ENCODE results near the gene NCOA3. TPM values are rescaled to one million over a fixed set of nuclear protein-coding genes. Genes with fewer than 3 reads are reported as not detected.
A peak's percentile ranks its signal among the peaks of the same experiment; 100 is the strongest.
"Not testable (repeated sequence)": the region's sequence is repeated elsewhere in the genome, so short reads cannot be mapped to it uniquely, and the experiment has no call there.

NCOA3 gene
- total and polyA plus RNA-seq, 10 of the 15 experiments (the other 5 are each of a cell fraction or from before 2014, with no cell fraction given) = 16.9 to 96.2 (median 73.6) TPM

DNA sequence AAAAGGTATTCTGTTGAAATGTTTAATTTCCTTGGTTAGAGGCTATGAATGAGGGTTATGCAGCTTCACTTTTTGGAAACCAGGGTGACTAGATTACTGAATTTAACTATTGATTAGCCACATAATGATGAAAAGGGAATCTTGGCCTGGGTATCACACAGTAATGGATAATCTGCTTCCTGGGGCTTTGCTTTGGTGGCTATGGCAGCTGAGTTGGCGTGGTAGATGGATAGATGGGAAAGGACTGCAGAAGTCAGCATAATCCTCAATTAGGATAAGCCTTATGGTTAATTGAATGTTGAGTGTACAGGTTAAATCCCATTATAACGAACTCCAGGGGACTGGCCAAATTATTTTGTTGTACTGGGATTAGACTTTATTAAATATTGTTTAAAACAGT, 5.2 kb downstream of the NCOA3 start (continued):
- TF ChIP-seq IRF5 (IDR thresholded peaks at IDR 0.05; ENCODE audit: borderline replicate concordance) (no peak), FOXM1 (IDR thresholded peaks at IDR 0.05; ENCODE audit: low read depth, low read length) (no peak), RAD51 (IDR thresholded peaks at IDR 0.05) (no peak)

DNA sequence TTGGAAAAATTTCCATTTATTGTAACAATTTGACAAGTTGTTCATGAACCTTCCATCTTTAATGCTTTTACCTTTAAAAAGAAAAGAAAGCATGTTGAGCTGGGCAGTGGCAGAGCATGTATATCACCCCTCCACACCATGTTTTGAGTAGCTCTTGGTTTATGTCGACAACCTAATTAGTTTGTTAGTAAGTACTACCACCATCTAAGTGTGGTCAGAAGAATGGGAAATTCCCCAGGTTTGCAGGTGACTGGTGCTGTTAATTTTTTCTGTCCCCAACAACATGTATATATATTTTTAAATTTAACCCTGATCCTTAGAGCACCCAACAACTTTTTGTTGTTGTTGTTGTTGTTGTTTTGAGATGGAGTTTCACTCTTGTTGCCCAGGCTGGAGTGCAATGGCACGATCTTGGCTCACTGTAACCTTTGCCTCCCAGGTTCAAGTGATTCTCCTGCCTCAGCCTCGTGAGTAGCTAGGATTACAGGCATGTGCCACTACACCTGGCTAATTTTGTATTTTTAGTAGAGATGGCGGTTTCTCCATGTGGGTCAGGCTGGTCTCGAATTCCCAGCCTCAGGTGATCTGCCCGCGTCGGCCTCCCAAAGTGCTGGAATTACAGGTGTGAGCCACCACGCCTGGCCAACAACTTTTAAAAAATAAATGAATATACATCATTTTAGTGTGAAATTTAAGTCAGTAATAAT, 5.7 kb downstream of the NCOA3 start:
- Histone ChIP-seq H3K9ac (ENCODE audit: control insufficient read depth, insufficient read depth, low read length) (peak overlapping the region; percentile 60), H3K79me2 (ENCODE audit: control insufficient read depth, insufficient read depth, low read length) (peaks cover 98% of the 10 kb centered on the region), H3K4me1 (ENCODE audit: control insufficient read depth, insufficient read depth, low read length) (peaks cover 26% of the 10 kb centered on the region), H3K4me2 (ENCODE audit: control insufficient read depth, insufficient read depth) (peak overlapping the region; percentile 61), H3K4me3 (peak overlapping the region; percentile 75), H3K27ac (ENCODE audit: control insufficient read depth, insufficient read depth) (peak overlapping the region; percentile 68)
- H4K20me1 ChIP-seq (ENCODE audit: control insufficient read depth, insufficient read depth); H2AFZ ChIP-seq (ENCODE audit: control insufficient read depth, low read depth, low read length); H3K36me3 ChIP-seq (ENCODE audit: control insufficient read depth in 2 of 2, insufficient read depth in 2 of 2, low read length in 1 of 2); H3K27me3 ChIP-seq (replicated peaks in 1 of 2; ENCODE audit: control insufficient read depth in 2 of 2, insufficient read depth in 2 of 2, low read length in 1 of 2); intact Hi-C loops (cut with micrococcal nuclease; ENCODE audit: unreplicated experiment); DNase-seq (ENCODE audit: low read depth, low spot score); in situ Hi-C loops (cut with MboI); BruUV-seq (replicated peaks); FAIRE-seq; H3K9me3 ChIP-seq (replicated peaks; ENCODE audit: control insufficient read depth, insufficient read depth, low read length): not testable (repeated sequence)
- RAD21 ChIA-PET (ENCODE audit: unreplicated experiment) = interaction anchor here (0.9 to 4.9 kb wide), 17 partner anchors 14 to 116 kb away, joined by 3 to 66 read pairs (median 4); no protein-coding TSS in a partner anchor
- CTCF ChIA-PET = interaction anchor here (0.6 to 3.0 kb wide), 7 partner anchors 8 to 234 kb away, joined by 3 to 13 read pairs (median 5); no protein-coding TSS in a partner anchor
- SMC1A ChIA-PET (ENCODE audit: uncharacterized antibody, unreplicated experiment) = interaction anchor here (0.6 to 4.5 kb wide), 25 partner anchors 15 to 147 kb away, joined by 3 to 38 read pairs (median 5); no protein-coding TSS in a partner anchor
- ATAC-seq = peak; percentile 71
- TF ChIP-seq BACH1 (IDR thresholded peaks at IDR 0.05; ENCODE audit: borderline replicate concordance) (peak; percentile 33; the same call in 1 of the 2 replicates), MLLT1 (IDR thresholded peaks at IDR 0.05) (peak; percentile 57; the same call in 1 of the 2 replicates), TAF1 (IDR thresholded peaks at IDR 0.05; ENCODE audit: borderline replicate concordance, low read depth, low read length) (0 out of 2 replicates have a peak, but pooled peaks have one; percentile 18), BHLHE40 (IDR thresholded peaks at IDR 0.05; ENCODE audit: borderline replicate concordance in 1 of 2, low read depth in 2 of 2, low read length in 1 of 2) (peak; percentile 90 to 92), RUNX3 (IDR thresholded peaks at IDR 0.05; ENCODE audit: low read length) (peak; percentile 82), NFXL1 (IDR thresholded peaks at IDR 0.05; ENCODE audit: borderline replicate concordance) (peak; percentile 40; the same call in 1 of the 2 replicates), BCL11A (IDR thresholded peaks at IDR 0.05; ENCODE audit: low read depth, low read length) (peak; percentile 34; the same call in 1 of the 2 replicates), DPF2 (IDR thresholded peaks at IDR 0.05) (peak; percentile 40; the same call in 1 of the 2 replicates), CBFB (IDR thresholded peaks at IDR 0.05; ENCODE audit: low read depth) (0 out of 2 replicates have a peak, but pooled peaks have one; percentile 21), MTA2 (IDR thresholded peaks at IDR 0.05; ENCODE audit: low read depth) (peak; percentile 78), HDGF (IDR thresholded peaks at IDR 0.05) (0 out of 2 replicates have a peak, but pooled peaks have one; percentile 51), MXI1 (IDR thresholded peaks at IDR 0.05; ENCODE audit: low read depth, low read length) (peak; percentile 70; the same call in 1 of the 2 replicates)
- TF ChIP-seq, protein P1, sequence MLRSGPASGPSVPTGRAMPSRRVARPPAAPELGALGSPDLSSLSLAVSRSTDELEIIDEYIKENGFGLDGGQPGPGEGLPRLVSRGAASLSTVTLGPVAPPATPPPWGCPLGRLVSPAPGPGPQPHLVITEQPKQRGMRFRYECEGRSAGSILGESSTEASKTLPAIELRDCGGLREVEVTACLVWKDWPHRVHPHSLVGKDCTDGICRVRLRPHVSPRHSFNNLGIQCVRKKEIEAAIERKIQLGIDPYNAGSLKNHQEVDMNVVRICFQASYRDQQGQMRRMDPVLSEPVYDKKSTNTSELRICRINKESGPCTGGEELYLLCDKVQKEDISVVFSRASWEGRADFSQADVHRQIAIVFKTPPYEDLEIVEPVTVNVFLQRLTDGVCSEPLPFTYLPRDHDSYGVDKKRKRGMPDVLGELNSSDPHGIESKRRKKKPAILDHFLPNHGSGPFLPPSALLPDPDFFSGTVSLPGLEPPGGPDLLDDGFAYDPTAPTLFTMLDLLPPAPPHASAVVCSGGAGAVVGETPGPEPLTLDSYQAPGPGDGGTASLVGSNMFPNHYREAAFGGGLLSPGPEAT (IDR thresholded peaks at IDR 0.05; ENCODE audit: low read depth) = peak; percentile 38; the same call in 1 of the 2 replicates
- POLR2A ChIA-PET = interaction anchor here (0.6 to 3.4 kb wide), 16 partner anchors 9 to 1537 kb away, joined by 3 to 28 read pairs (median 5); no protein-coding TSS in a partner anchor
- 74% methylated on average over 9 of the region's 9 CpGs for WGBS (ENCODE audit: insufficient coverage, insufficient replicate concordance, low lambda C conversion rate, missing lambda C conversion rate)

Measured in GM12878 (cell line).